CD4-positive, alpha-beta memory T cell (primary cell): Measurements from ENCODE around the gene RNF207. TPM values are rescaled to one million over a fixed set of nuclear protein-coding genes. Genes with fewer than 3 reads are reported as not detected.

Source experiments
- CTCF ChIA-PET: fragments of 350-600 bp; sonication (Branson Sonifier 250); formaldehyde crosslinking; loops from one replicate; lab custom pipeline; 2021; ENCODE audit warnings: inconsistent platforms; ENCODE audit not compliant: partially characterized antibody; lab: Charles Lee
- POLR2A ChIA-PET: fragments of 350-600 bp; sonication (Branson Sonifier 250); formaldehyde crosslinking; loops from one replicate; lab custom pipeline; 2021; ENCODE audit not compliant: partially characterized antibody; lab: Charles Lee
- DNase-seq, 5 donors: peaks; one replicate each; pipeline versions ENCODE4 v3.0.0 to v3.0.0-alpha.2; 2020 to 2022; ENCODE audit warnings: mixed read lengths in 1 of 5
- H3K27ac ChIP-seq: one replicate; pipeline ENCODE4 v1.7.0; 2013; ENCODE audit warnings: low read depth, low read length
- H3K27me3 ChIP-seq: 2 replicates; pipeline ENCODE4 v1.7.0; 2013; ENCODE audit warnings: mild to moderate bottlenecking, low read length, moderate library complexity; ENCODE audit not compliant: insufficient read depth
- H3K36me3 ChIP-seq: 2 replicates; pipeline ENCODE4 v1.7.0; 2013; ENCODE audit warnings: mild to moderate bottlenecking, low read length, moderate library complexity; ENCODE audit not compliant: insufficient read depth
- H3K4me1 ChIP-seq: 2 replicates; pipeline ENCODE4 v1.7.0; 2013; ENCODE audit warnings: mild to moderate bottlenecking, low read length, moderate library complexity; ENCODE audit not compliant: insufficient read depth
- H3K4me3 ChIP-seq, 2 donors: one replicate each; pipeline ENCODE4 v1.7.0; 2013; ENCODE audit warnings: low read length in 2 of 2, mild to moderate bottlenecking in 1 of 2
- H3K9me3 ChIP-seq, 2 donors: one replicate each; pipeline ENCODE4 v1.7.0; 2013; ENCODE audit warnings: low read length in 2 of 2, control low read depth in 1 of 2; ENCODE audit not compliant: control insufficient read depth in 1 of 2
- H3K27ac Mint-ChIP-seq, 7 donors: one replicate each; pipeline ENCODE4 v1.8.0; 2020 to 2021; ENCODE audit warnings: mixed read lengths in 7 of 7, mild to moderate bottlenecking in 6 of 7, inconsistent platforms in 3 of 7, moderate library complexity in 3 of 7
- H3K27me3 Mint-ChIP-seq, 2 donors: one replicate each; pipeline ENCODE4 v1.8.0; 2020 to 2021; ENCODE audit warnings: mixed read lengths in 2 of 2
- H3K36me3 Mint-ChIP-seq, 2 donors: one replicate each; pipeline ENCODE4 v1.8.0; 2020 to 2021; ENCODE audit warnings: mixed read lengths in 2 of 2, inconsistent platforms in 1 of 2, mild to moderate bottlenecking in 1 of 2
- H3K4me1 Mint-ChIP-seq, 4 donors: one replicate each; pipeline ENCODE4 v1.8.0; 2020 to 2021; ENCODE audit warnings: mixed read lengths in 4 of 4, mild to moderate bottlenecking in 1 of 4
- H3K4me3 Mint-ChIP-seq, 8 donors: one replicate each; pipeline ENCODE4 v1.8.0; 2020 to 2021; ENCODE audit warnings: mixed read lengths in 8 of 8, mild to moderate bottlenecking in 7 of 8, moderate library complexity in 6 of 8, inconsistent platforms in 3 of 8
- H3K9me3 Mint-ChIP-seq, 8 donors: one replicate each; pipeline ENCODE4 v1.8.0; 2020 to 2021; ENCODE audit warnings: mixed read lengths in 8 of 8, mild to moderate bottlenecking in 5 of 8, inconsistent platforms in 3 of 8, moderate library complexity in 1 of 8
- intact Hi-C: fragments of 100-400 bp; cut with micrococcal nuclease; formaldehyde crosslinking; loops from one replicate; pipeline ENCODE4 v1.15.1; 2023
- polyA plus RNA-seq, 2 donors: library from polyadenylated mRNA; unstranded; fragments of 300-500 nt; fragmentation: Illumina TruSeq; gene quantifications; one replicate each; pipeline ENCODE4 v1.2.3, GENCODE V29; 2021
- total RNA-seq, 2 experiments: library from RNA; stranded (reverse); gene quantifications; one replicate each; pipeline ENCODE4 v1.2.3, GENCODE V29; 2021

RNF207 gene
- total and polyA plus RNA-seq, 4 experiments from 2014 or later, result 1.7 to 9.4 (median 5.3) TPM

- Histone ChIP-seq H3K27me3 (peaks cover 31% of the 10 kb centered on the region), H3K27ac (no peak overlapping the region), H3K4me3 (no peak overlapping the region), H3K4me1 (peaks cover 7% of the 10 kb centered on the region), H3K9me3 (no peaks in the 10 kb centered on the region), H3K36me3 (no peaks in the 10 kb centered on the region)
- Mint-ChIP-seq H3K4me1 (peaks cover 3 to 16% (median 6%) of the 10 kb centered on the region in 4 donors), H3K36me3 (no peaks in the 10 kb centered on the region), H3K27ac (no peak overlapping the region), H3K4me3 (peak overlapping the region in 1 of 8 donors; percentile 10), H3K9me3 (peaks cover 0 to 3% (median 0%) of the 10 kb centered on the region in 8 donors), H3K27me3 (peaks cover 22 to 24% of the 10 kb centered on the region in 2 donors)
- intact Hi-C loops, result loop anchor here (10.0 kb wide), 1 partner anchor 215 kb away; no protein-coding TSS in a partner anchor
- DNase-seq, result no peak
- ChIA-PET CTCF (interaction anchor here (0.9 kb wide), 1 partner anchor 36 kb away, joined by 3 read pairs; no protein-coding TSS in a partner anchor), POLR2A (no interaction called here)
Observed at GRCh38 chr1:6239950-6240768, 34.2 kb downstream of the RNF207 start.

GRCh38 chr1:6241107-6241886 is 35.4 kb downstream of the RNF207 start:
- CTCF ChIA-PET, result no interaction called here
- Mint-ChIP-seq H3K4me3 (peak overlapping the region in 5 of 8 donors; percentile 9 to 45 (median 30)), H3K9me3 (no peaks in the 10 kb centered on the region), H3K27ac (peak overlapping the region in 1 of 7 donors; percentile 4), H3K4me1 (peaks cover 3 to 16% (median 7%) of the 10 kb centered on the region in 4 donors), H3K27me3 (peaks cover 23 to 25% of the 10 kb centered on the region in 2 donors), H3K36me3 (no peaks in the 10 kb centered on the region)
- H3K4me3 ChIP-seq, result no peak overlapping the region
- no peak for DNase-seq
- H3K36me3 ChIP-seq, result no peaks in the 10 kb centered on the region
- no peak overlapping the region for H3K27ac ChIP-seq
- no peaks in the 10 kb centered on the region for H3K9me3 ChIP-seq
- intact Hi-C loops, result loop anchor here (10.0 kb wide), 1 partner anchor 216 kb away; no protein-coding TSS in a partner anchor
- H3K4me1 ChIP-seq, result peaks cover 16% of the 10 kb centered on the region
- H3K27me3 ChIP-seq, result peaks cover 34% of the 10 kb centered on the region
- POLR2A ChIA-PET, result no interaction called here

DNA sequence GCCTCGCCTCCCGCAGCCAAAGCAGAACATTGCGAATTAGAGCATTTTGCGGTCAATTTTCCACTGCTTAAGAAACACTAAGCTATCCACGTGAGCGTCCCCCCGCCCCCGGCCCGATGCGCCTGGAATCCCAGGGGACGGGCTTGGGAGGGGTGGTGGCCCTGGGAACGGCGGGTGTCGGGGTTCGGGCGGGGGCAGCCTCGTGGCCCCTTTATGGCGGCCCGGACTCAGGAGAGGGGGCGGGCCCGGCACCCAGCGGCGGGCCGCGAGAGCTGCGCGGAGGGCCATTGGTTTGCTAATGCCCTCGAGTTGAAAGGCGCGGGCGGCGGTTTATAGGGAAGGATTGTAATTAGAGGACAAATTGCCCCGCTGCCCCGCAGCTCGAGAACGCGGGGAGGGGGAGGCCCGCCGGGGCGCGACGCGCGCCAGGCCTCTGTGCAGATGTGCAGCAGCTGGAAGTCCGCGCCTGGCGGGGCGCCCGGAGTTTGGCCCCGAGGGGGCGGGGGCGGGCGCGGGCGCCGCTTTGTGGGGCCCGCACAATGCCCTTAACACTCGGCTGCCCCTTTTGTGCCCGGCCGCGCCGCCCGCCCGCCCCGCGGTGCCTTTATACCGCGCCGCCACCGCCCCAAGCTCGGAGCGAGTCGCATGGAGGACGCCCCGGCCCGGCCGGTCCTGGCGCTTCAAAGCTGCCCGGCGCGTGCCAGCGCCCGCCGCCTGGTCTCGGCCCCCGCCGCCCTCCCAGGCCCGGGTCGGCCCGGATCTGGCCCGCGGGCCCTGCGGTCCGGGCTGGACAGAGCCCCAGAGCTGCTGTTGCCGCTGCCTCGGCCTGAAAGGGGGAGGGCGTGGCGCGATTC is 36.2 kb downstream of the RNF207 start:
- Mint-ChIP-seq H3K36me3 (no peaks in the 10 kb centered on the region), H3K4me3 (peak overlapping the region in 1 of 8 donors; percentile 9), H3K4me1 (peaks cover 6 to 24% (median 13%) of the 10 kb centered on the region in 4 donors), H3K27me3 (peaks cover 31 to 32% of the 10 kb centered on the region in 2 donors), H3K27ac (no peak overlapping the region), H3K9me3 (peaks cover 0 to 2% (median 0%) of the 10 kb centered on the region in 8 donors)
- peaks cover 23% of the 10 kb centered on the region for H3K4me1 ChIP-seq
- POLR2A ChIA-PET, result interaction anchor here (1.4 to 1.7 kb wide), 2 partner anchors 106 to 459 kb away, joined by 3 read pairs; partner anchors contain the start of gene DNAJC11
- no peaks in the 10 kb centered on the region for H3K9me3 ChIP-seq
- no peak overlapping the region for H3K4me3 ChIP-seq
- H3K36me3 ChIP-seq, result no peaks in the 10 kb centered on the region
- intact Hi-C loops, result loop anchor here (10.0 kb wide), 1 partner anchor 217 kb away; no protein-coding TSS in a partner anchor
- CTCF ChIA-PET, result no interaction called here
- H3K27ac ChIP-seq, result no peak overlapping the region
- H3K27me3 ChIP-seq, result peaks cover 38% of the 10 kb centered on the region
- DNase-seq, result no peak

GRCh38 chr1:6243053-6243834 is 37.3 kb downstream of the RNF207 start:
- Mint-ChIP-seq H3K27ac (peak overlapping the region in 1 of 7 donors; percentile 44), H3K36me3 (no peaks in the 10 kb centered on the region), H3K4me1 (peaks cover 6 to 29% (median 13%) of the 10 kb centered on the region in 4 donors), H3K27me3 (peaks cover 38 to 39% of the 10 kb centered on the region in 2 donors), H3K4me3 (no peak overlapping the region), H3K9me3 (peaks cover 0 to 2% (median 0%) of the 10 kb centered on the region in 8 donors)
- Histone ChIP-seq H3K36me3 (no peaks in the 10 kb centered on the region), H3K9me3 (no peaks in the 10 kb centered on the region), H3K4me3 (no peak overlapping the region), H3K27ac (no peak overlapping the region), H3K27me3 (peaks cover 45% of the 10 kb centered on the region), H3K4me1 (peaks cover 23% of the 10 kb centered on the region)
- intact Hi-C loops, result loop anchor here (10.0 kb wide), 1 partner anchor 218 kb away; no protein-coding TSS in a partner anchor
- ChIA-PET POLR2A (interaction anchor here (1.4 to 1.7 kb wide), 2 partner anchors 105 to 458 kb away, joined by 3 read pairs; partner anchors contain the start of gene DNAJC11), CTCF (no interaction called here)
- DNase-seq, result no peak

DNA sequence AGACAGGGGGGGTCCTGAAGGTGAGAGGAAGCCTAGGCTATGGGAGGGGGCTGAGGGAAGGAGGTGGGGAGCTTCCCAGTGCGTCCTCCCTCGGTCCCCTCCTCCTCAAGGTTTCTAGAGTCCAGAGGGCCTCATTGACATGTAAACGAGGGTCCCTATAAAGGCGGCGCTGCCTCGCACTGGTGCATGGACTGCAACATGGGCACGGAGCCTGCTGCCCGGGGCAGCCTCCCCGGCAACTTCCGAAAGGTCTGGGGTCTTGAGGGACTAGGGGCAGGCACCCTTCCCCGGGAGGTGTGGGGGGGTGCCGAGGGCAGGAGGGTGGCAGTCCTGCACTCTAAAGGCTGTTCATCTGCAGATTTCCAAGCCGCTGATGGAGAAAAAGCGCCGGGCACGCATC is 38.1 kb downstream of the RNF207 start, which contains the start of gene HES3:
HES3 (plus strand) TSS at position 187 of the 400 bp plus-strand sequence; CDS start at position 374, 187 bp downstream.
- POLR2A ChIA-PET, result interaction anchor here (1.0 kb wide), 1 partner anchor 9 kb away, joined by 4 read pairs; no protein-coding TSS in a partner anchor
- peak within 1 kb of the TSS in 2 of 7 donors; percentile 44 to 90 for H3K27ac Mint-ChIP-seq

More for the DNA sequence above, 38.1 kb downstream of the RNF207 start, which contains the start of gene HES3:
- Mint-ChIP-seq H3K36me3 (no peaks in the 10 kb centered on the region), H3K4me3 (peak within 1 kb of the TSS in 1 of 8 donors; percentile 25), H3K4me1 (peaks cover 6 to 29% (median 13%) of the 10 kb centered on the region in 4 donors), H3K27me3 (peaks cover 37 to 42% of the 10 kb centered on the region in 2 donors), H3K9me3 (peaks cover 0 to 2% (median 0%) of the 10 kb centered on the region in 8 donors)
- CTCF ChIA-PET, result interaction anchor here (0.9 to 1.4 kb wide), 6 partner anchors 11 to 734 kb away, joined by 3 to 6 read pairs (median 4); no protein-coding TSS in a partner anchor
- Histone ChIP-seq H3K36me3 (no peaks in the 10 kb centered on the region), H3K9me3 (no peaks in the 10 kb centered on the region), H3K4me3 (no peak within 1 kb of the TSS), H3K4me1 (peaks cover 23% of the 10 kb centered on the region), H3K27ac (no peak within 1 kb of the TSS), H3K27me3 (peaks cover 48% of the 10 kb centered on the region)
- intact Hi-C loops, result loop anchor here (2.0 to 10.0 kb wide), 2 partner anchors 135 to 219 kb away; no protein-coding TSS in a partner anchor
- no peak for DNase-seq
